Osteoblast (primary cell): ENCODE results near the gene BMPR1B. TPM values are rescaled to one million over a fixed set of nuclear protein-coding genes. Genes with fewer than 3 reads are reported as not detected.

Experiments
- DNase-seq: peaks from one replicate; pipeline ENCODE4 v3.0.0; 2011; ENCODE audit warnings: low spot score, mixed read lengths; ENCODE audit not compliant: insufficient read length; ENCODE audit errors: missing footprints
- H2AFZ ChIP-seq: 2 replicates; pipeline ENCODE4 v1.6.0; 2011; ENCODE audit warnings: mild to moderate bottlenecking, low read length
- H3K27ac ChIP-seq: 2 replicates; pipeline ENCODE4 v1.5.1; 2011; ENCODE audit warnings: mild to moderate bottlenecking, low read depth, low read length, moderate library complexity
- H3K27me3 ChIP-seq: 2 replicates; pipeline ENCODE4 v1.6.0; 2012; ENCODE audit warnings: mild to moderate bottlenecking, control low read depth, inconsistent platforms, low read length, moderate library complexity; ENCODE audit not compliant: insufficient read depth
- H3K36me3 ChIP-seq: 2 replicates; pipeline ENCODE4 v1.5.1; 2011; ENCODE audit warnings: mild to moderate bottlenecking, low read length, control low read depth, moderate library complexity; ENCODE audit not compliant: insufficient read depth
- H3K4me1 ChIP-seq: 2 replicates; pipeline ENCODE4 v1.5.1; 2011; ENCODE audit warnings: mild to moderate bottlenecking, low read length, control low read depth, moderate library complexity; ENCODE audit not compliant: insufficient read depth
- H3K4me2 ChIP-seq: 2 replicates; pipeline ENCODE4 v1.6.0; 2011; ENCODE audit warnings: mild to moderate bottlenecking, low read length; ENCODE audit not compliant: insufficient read depth
- H3K4me3 ChIP-seq: fragments of 200-600 bp; sonication (generic); 3 replicates; pipeline ENCODE4 v1.5.1; 2012; ENCODE audit warnings: mild to moderate bottlenecking, low read length, inconsistent platforms; ENCODE audit not compliant: insufficient read depth
- H3K79me2 ChIP-seq: 2 replicates; pipeline ENCODE4 v1.6.0; 2012; ENCODE audit warnings: mild to moderate bottlenecking, low read length, control low read depth, inconsistent platforms; ENCODE audit not compliant: insufficient read depth
- H3K9me3 ChIP-seq: 2 replicates; pipeline ENCODE4 v1.5.1; 2011; ENCODE audit warnings: low read depth, low read length, control low read depth
- H4K20me1 ChIP-seq: 2 replicates; pipeline ENCODE4 v1.6.0; 2012; ENCODE audit warnings: mild to moderate bottlenecking, low read length, control low read depth; ENCODE audit not compliant: insufficient read depth
- CTCF ChIP-seq: IDR thresholded peaks from 2 replicates; pipeline ENCODE4 v1.5.1; 2011; ENCODE audit warnings: mild to moderate bottlenecking, low read depth, low read length, moderate library complexity; ENCODE audit errors: extremely low read depth
- total RNA-seq: library from RNA; depleted of rRNA; stranded (reverse); fragments of >200 nt; gene quantifications from 2 replicates; pipeline ENCODE4 v1.2.3, GENCODE V29; 2012

Gene BMPR1B
- total RNA-seq, 1 donor: 2.5 TPM

- Histone ChIP-seq H3K4me1 (no peaks in the 10 kb centered on the region), H3K4me3 (no peak overlapping the region), H4K20me1 (no peaks in the 10 kb centered on the region), H3K4me2 (no peak overlapping the region), H3K79me2 (no peaks in the 10 kb centered on the region), H3K36me3 (no peaks in the 10 kb centered on the region), H2AFZ (no peak overlapping the region), H3K9me3 (no peaks in the 10 kb centered on the region), H3K27ac (no peak overlapping the region), H3K27me3 (no peaks in the 10 kb centered on the region)
- DNase-seq: no peak
- no peak for TF ChIP-seq CTCF
Measured at GRCh38 chr4:95023110-95023509, 265.4 kb downstream of the BMPR1B start.

- no peak for TF ChIP-seq CTCF
- H3K4me1 ChIP-seq: no peaks in the 10 kb centered on the region
- H3K27ac ChIP-seq: no peak overlapping the region
- H3K36me3 ChIP-seq: no peaks in the 10 kb centered on the region
- no peaks in the 10 kb centered on the region for H4K20me1 ChIP-seq
- H3K9me3 ChIP-seq: no peaks in the 10 kb centered on the region
- no peaks in the 10 kb centered on the region for H3K79me2 ChIP-seq
- H3K4me3 ChIP-seq: no peak overlapping the region
- no peak overlapping the region for H2AFZ ChIP-seq
- no peak overlapping the region for H3K4me2 ChIP-seq
- H3K27me3 ChIP-seq: no peaks in the 10 kb centered on the region
- no peak for DNase-seq
Measured at GRCh38 chr4:95027905-95028618, 270.3 kb downstream of the BMPR1B start.

GRCh38 chr4:95038791-95039190, 281.0 kb downstream of the BMPR1B start:
- no peak for TF ChIP-seq CTCF
- no peaks in the 10 kb centered on the region for H3K36me3 ChIP-seq
- H2AFZ ChIP-seq: no peak overlapping the region
- H3K4me3 ChIP-seq: no peak overlapping the region
- H4K20me1 ChIP-seq: no peaks in the 10 kb centered on the region
- no peaks in the 10 kb centered on the region for H3K4me1 ChIP-seq
- H3K27ac ChIP-seq: no peak overlapping the region
- no peaks in the 10 kb centered on the region for H3K9me3 ChIP-seq
- peak; percentile 19 for DNase-seq
- H3K4me2 ChIP-seq: no peak overlapping the region
- H3K27me3 ChIP-seq: peaks cover 7% of the 10 kb centered on the region
- H3K79me2 ChIP-seq: no peaks in the 10 kb centered on the region

- Histone ChIP-seq H3K9me3 (no peaks in the 10 kb centered on the region), H3K4me2 (no peak overlapping the region), H3K27ac (no peak overlapping the region), H3K79me2 (no peaks in the 10 kb centered on the region), H4K20me1 (no peaks in the 10 kb centered on the region), H3K4me3 (no peak overlapping the region), H3K4me1 (no peaks in the 10 kb centered on the region), H3K27me3 (no peaks in the 10 kb centered on the region), H3K36me3 (no peaks in the 10 kb centered on the region), H2AFZ (no peak overlapping the region)
- DNase-seq: no peak
- no peak for TF ChIP-seq CTCF
Measured at GRCh38 chr4:95044324-95044837, 286.6 kb downstream of the BMPR1B start.
